HG03139 (cell line): Measurements from ENCODE around the gene PIP4K2A.

Experiments
- ATAC-seq: cut with Tn5 transposase; IDR thresholded peaks from one replicate; pipeline ENCODE4 v1.9.1; 2021; ENCODE audit not compliant: unreplicated experiment

The PIP4K2A gene

GRCh38 chr10:22643116-22643515 is 71.3 kb downstream of the PIP4K2A start:
- no peak for ATAC-seq

GRCh38 chr10:22641743-22642142 is 72.6 kb downstream of the PIP4K2A start:
- ATAC-seq: no peak

GRCh38 chr10:22640359-22640758 is 74.0 kb downstream of the PIP4K2A start:
- no peak for ATAC-seq

GRCh38 chr10:22638863-22639262 is 75.5 kb downstream of the PIP4K2A start:
- ATAC-seq: no peak

GRCh38 chr10:22637491-22637890 is 76.9 kb downstream of the PIP4K2A start:
- ATAC-seq: no peak

- ATAC-seq: no peak
These were observed 78.7 kb downstream of the PIP4K2A start for GRCh38 chr10:22635650-22636049.

- no peak for ATAC-seq
These were observed 79.5 kb downstream of the PIP4K2A start for GRCh38 chr10:22634606-22635459.

GRCh38 chr10:22634093-22634492 is 80.3 kb downstream of the PIP4K2A start:
- ATAC-seq: no peak

GRCh38 chr10:22633528-22633927 is 80.8 kb downstream of the PIP4K2A start:
- no peak for ATAC-seq

- no peak for ATAC-seq
These were observed 81.3 kb downstream of the PIP4K2A start for GRCh38 chr10:22633106-22633505.

GRCh38 chr10:22631646-22632278 is 82.6 kb downstream of the PIP4K2A start:
- no peak for ATAC-seq

- ATAC-seq: no peak
These were observed 83.2 kb downstream of the PIP4K2A start for GRCh38 chr10:22631185-22631584.

GRCh38 chr10:22630234-22631174 is 83.9 kb downstream of the PIP4K2A start:
- ATAC-seq: peak; percentile 85

- no peak for ATAC-seq
These were observed 84.5 kb downstream of the PIP4K2A start for GRCh38 chr10:22629852-22630233.

- ATAC-seq: no peak
These were observed 85.3 kb downstream of the PIP4K2A start for GRCh38 chr10:22629126-22629525.

- ATAC-seq: no peak
These were observed 86.1 kb downstream of the PIP4K2A start for GRCh38 chr10:22628309-22628708.

GRCh38 chr10:22626784-22627183 is 87.6 kb downstream of the PIP4K2A start:
- no peak for ATAC-seq

- no peak for ATAC-seq
These were observed 88.7 kb downstream of the PIP4K2A start for GRCh38 chr10:22625516-22626290.

- ATAC-seq: no peak
These were observed 90.1 kb downstream of the PIP4K2A start for GRCh38 chr10:22624287-22624738.

- ATAC-seq: no peak
These were observed 90.6 kb downstream of the PIP4K2A start for GRCh38 chr10:22623633-22624253.
